Measurements from ENCODE around the gene MAP2K5.

MAP2K5 gene

GRCh38 chr15:67783303-67783702 is 240.8 kb downstream of the MAP2K5 start:
- DNase-seq (ENCODE audit: low read depth) = no peak

DNA sequence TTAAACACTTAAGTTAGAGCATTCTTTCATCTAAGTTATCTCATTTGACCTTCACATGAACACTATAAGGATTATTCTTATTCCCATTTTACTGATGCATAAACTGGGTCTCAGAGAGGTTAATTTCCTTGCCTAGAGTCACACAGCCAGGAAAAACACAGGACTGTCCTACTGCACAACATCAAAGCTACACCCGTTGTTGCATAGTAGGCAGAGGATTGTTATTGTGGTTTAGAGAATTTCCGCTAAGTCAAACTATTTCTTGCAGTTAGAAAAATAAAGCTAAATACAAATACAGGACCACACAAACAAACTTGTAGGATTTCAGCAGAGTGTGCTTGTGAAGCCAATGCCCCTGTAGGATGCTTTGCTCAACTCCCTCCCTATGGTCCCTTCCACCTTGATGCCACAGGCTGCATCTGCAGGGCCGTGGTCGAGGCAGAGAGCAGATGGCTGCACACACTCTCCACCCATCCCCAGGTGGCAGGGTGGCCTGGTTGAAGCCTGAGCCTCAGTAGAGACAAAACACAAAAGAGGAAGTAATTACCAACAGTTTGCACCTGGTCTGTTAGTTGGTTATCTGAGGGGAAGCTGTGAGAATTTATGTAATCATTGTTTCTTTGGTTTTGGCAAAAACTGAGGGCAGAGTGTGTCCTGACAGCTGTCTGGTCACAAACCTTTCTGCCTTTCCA is 241.7 kb downstream of the MAP2K5 start:
- DNase-seq (ENCODE audit: low read depth) = no peak

DNA sequence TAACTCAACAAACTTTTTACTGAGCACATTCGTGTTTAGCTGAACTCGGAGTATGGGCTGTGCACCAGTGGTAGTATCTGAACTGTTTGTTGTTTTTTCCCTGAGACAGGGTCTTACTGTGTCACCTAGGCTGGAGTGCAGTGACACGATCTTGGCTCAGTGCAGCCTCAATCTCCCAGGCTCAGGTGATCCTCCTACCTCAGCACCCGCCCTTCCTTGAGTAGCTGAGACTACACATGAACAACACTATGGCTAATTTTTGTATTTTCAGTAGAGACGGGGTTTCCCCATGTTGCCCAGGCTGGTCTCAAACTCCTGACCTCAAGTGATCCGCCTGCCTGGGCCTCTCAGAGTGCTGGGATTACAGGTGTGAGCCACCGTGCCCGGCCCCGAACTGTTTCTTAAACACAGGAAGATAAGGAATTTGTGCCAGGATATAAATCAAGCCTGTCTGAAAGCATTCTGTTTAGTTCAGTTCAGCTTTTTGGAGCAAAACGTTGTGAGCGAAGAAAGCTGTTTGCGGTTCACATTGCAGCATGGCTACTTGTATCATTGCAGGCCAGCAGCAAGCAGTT is 242.4 kb downstream of the MAP2K5 start:
- DNase-seq (ENCODE audit: low read depth) = no peak

DNA sequence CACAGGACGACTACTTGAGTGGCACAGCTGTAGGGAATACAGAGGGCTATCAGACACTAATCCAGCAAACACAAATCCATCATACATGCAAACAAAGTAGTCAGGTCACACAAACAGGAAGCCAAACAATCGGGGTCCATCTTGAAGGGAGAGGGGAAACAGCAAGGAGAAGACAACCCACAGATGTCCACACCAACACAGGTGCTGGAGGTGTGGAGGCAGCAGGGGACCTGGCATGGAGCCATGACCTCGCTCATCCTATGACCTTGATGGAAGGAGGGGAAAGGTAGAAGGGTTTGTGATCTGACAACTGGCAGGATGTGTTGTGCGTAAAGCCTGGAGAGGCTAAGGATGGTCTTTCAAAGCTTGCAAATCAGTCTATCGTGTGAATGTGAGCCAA is 242.9 kb downstream of the MAP2K5 start:
- DNase-seq (ENCODE audit: low read depth) = no peak

GRCh38 chr15:67786646-67787045 is 244.1 kb downstream of the MAP2K5 start:
- DNase-seq (ENCODE audit: low read depth) = no peak

GRCh38 chr15:67788986-67789385 is 246.5 kb downstream of the MAP2K5 start:
- DNase-seq (ENCODE audit: low read depth) = no peak

- no peak for DNase-seq (ENCODE audit: low read depth)
Observed at GRCh38 chr15:67790610-67791319, 248.3 kb downstream of the MAP2K5 start.

GRCh38 chr15:67792250-67792942 is 249.9 kb downstream of the MAP2K5 start:
- no peak for DNase-seq (ENCODE audit: low read depth)

GRCh38 chr15:67794832-67795574 is 252.5 kb downstream of the MAP2K5 start:
- DNase-seq (ENCODE audit: low read depth) = no peak

- DNase-seq (ENCODE audit: low read depth) = no peak
Observed at GRCh38 chr15:67796196-67797127, 254.0 kb downstream of the MAP2K5 start.

GRCh38 chr15:67799801-67800205 is 257.3 kb downstream of the MAP2K5 start:
- DNase-seq (ENCODE audit: low read depth) = no peak

DNA sequence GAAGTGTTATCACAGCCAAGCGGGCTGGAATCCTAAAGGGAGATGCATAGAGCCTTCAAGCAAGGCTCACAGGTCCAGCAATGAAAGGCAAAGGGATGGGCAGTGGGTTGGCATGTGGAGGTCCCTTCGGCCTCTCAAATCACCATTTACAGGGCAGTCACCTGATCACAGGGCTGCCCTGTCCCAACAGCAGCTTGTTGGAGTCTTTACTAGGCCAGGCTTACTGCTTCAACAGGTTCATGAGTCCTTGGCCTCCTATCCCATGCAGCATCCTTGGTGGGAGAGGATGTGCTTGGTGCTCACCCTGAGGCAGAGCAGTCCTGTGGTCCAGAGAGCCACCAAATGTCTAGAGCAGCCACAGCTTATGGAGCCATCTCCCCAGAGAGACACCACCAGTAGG is 258.6 kb downstream of the MAP2K5 start:
- no peak for DNase-seq (ENCODE audit: low read depth)

DNA sequence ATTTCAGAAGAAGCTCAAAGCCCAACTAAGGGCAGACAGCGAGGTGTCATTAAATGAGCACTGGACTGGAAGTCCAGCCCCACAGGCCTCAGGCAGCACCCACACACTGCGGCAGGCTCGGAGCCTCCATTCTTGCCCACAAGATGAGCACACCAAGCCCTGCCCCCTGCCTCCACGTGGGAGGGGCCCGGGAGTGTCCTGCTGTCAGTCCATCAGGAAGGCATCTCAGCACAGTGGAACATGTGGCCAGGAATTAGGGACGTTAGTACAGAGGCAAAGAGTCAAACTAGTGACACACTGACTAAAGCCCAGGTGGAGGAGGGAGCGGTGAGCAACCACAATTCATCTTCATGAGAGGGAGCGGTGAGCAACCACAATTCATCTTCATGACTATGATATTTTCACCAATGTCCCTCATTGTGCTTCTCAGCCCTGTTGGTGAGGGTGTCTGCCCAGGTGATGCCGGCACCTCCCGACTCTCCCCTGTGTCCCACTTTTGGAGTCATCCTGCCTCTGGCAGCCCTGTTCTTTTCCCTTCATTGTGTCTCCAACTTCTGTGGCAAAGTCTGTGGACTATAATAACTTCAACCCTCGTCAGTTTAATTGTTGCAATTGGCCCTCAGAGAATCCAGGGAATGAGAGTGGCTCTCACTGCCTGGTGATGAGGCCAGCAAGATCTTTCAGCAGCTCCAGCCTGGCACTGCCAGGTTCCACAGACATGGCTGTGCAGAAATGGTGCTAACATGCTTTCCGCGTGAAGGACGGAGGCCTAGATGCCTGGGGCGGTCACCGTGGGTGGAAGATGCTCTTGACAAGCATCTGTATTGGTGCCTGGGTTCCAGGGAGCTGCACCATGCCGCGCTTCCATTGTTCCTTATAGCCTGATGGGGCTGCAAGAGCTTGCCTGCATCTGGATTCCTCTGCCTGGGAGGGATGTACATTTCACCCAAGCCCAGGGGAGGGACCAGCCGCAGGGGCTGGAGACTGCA is 259.7 kb downstream of the MAP2K5 start:
- DNase-seq (ENCODE audit: low read depth) = no peak

- no peak for DNase-seq (ENCODE audit: low read depth)
Observed at GRCh38 chr15:67803299-67803698, 260.8 kb downstream of the MAP2K5 start.

GRCh38 chr15:67803996-67804843 is 261.7 kb downstream of the MAP2K5 start:
- no peak for DNase-seq (ENCODE audit: low read depth)

- no peak for DNase-seq (ENCODE audit: low read depth)
Observed at GRCh38 chr15:67805008-67805665, 262.6 kb downstream of the MAP2K5 start.

GRCh38 chr15:67805666-67806516 is 263.4 kb downstream of the MAP2K5 start:
- no peak for DNase-seq (ENCODE audit: low read depth)
